DND-41 (cell line): ENCODE data around the gene SMAD7.

Experiments
- EZH2 ChIP-seq: IDR thresholded peaks from 3 replicates; pipeline ENCODE4 v1.6.1; 2012; ENCODE audit warnings: borderline replicate concordance, low read depth, mild to moderate bottlenecking, moderate library complexity, low read length, inconsistent platforms; ENCODE audit not compliant: severe bottlenecking
- TF ChIP-seq, protein P1 (sequence below): IDR thresholded peaks from 2 replicates; pipeline ENCODE4 v1.5.1; 2012; ENCODE audit warnings: borderline replicate concordance, low read length, moderate library complexity, mild to moderate bottlenecking; ENCODE audit not compliant: poor library complexity, severe bottlenecking; ENCODE audit errors: extremely low read depth

DNA sequence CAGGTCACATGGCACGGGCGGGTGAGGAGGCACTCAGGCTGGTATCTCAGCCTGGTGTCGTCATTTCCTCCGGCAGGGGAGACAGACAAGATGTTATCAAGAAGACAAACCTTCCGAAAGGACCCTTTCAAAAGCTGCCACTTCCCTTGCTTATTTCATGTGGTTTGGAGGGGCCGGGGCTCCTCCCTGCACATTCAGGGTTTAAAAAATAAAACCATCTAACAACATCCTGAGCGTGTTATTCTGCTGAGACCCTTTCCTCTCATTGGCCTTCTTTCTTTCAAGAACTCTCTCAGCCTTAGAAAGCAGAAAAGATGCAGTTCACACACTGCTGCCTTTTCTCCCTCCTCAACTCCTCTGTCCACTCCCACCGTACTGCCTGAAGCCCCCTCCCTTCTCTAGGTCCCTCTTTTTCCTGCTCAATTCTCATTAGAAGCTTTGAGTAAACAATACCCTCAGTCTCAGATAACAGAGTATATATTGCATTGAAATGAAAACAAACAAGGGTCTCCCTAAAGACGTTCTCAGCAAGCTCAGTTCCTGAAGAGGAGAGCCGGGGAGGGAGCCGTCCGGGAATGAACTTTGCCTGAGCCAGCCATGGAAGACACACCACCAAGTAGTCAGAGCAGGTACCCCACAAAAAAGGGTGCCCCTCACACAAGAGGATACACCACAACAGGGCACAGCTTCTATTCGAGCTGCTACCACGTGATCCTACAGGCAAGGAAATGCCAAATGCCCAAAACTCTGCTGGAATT lies 9.7 kb downstream of the SMAD7 start:
- TF ChIP-seq, protein P1, sequence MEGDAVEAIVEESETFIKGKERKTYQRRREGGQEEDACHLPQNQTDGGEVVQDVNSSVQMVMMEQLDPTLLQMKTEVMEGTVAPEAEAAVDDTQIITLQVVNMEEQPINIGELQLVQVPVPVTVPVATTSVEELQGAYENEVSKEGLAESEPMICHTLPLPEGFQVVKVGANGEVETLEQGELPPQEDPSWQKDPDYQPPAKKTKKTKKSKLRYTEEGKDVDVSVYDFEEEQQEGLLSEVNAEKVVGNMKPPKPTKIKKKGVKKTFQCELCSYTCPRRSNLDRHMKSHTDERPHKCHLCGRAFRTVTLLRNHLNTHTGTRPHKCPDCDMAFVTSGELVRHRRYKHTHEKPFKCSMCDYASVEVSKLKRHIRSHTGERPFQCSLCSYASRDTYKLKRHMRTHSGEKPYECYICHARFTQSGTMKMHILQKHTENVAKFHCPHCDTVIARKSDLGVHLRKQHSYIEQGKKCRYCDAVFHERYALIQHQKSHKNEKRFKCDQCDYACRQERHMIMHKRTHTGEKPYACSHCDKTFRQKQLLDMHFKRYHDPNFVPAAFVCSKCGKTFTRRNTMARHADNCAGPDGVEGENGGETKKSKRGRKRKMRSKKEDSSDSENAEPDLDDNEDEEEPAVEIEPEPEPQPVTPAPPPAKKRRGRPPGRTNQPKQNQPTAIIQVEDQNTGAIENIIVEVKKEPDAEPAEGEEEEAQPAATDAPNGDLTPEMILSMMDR: no peak
- no peak for TF ChIP-seq EZH2
